GM19468 (cell line): Measurements from ENCODE around the gene AHCYL2.
"Not testable (repeated sequence)": the region's sequence is repeated elsewhere in the genome, so short reads cannot be mapped to it uniquely, and the experiment has no call there.

Experiments used
- ATAC-seq: cut with Tn5 transposase; IDR thresholded peaks from one replicate; pipeline ENCODE4 v1.9.1; 2021; ENCODE audit warnings: mild to moderate bottlenecking, moderate library complexity, moderate number of reproducible peaks; ENCODE audit not compliant: unreplicated experiment; ENCODE audit errors: extremely low read depth

The AHCYL2 gene

DNA sequence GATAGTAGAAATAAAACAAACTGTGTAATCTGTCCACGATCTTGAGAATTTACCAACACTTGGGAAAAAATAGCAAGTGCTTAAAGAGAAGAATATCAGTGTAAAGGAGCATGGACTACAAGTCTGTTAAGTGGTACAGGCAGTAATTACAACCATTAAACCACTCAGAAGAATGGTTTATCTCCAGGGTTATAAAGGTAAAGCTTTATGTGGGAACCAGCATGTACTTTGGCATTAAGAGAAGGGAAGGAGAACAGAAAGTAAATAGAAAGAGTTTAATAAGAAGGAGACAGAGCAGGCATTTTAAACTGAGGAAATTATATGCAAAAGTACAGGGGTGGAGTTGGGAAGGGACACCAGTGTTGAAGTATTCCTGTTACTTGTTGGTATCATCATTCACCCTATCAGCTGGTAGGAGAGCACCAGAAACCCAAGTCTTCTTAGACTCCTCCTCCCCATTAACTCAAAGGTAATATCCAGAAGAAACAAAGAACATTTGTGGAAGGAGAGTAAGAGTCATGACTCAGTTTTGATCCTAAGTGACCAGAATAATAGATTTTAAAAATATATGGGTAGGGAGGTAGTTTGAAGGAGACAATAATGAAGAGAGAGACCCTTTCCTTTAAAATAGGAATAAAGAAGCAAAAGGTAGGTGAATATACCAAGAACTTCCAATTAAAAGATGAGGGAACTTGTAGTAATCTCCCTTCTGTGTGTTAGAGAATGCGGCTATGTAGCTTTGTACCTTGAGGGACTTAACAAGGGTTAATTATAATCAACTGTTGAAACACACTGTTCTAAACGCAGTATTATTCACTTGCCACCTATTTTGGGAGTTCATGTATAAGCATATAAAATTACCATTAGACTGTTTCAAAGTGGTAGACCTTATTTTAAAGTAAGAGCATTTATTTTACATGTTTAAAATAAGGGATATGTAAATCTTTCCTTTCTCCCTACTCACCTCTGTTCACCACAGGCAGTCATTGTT lies 117.3 kb downstream of the AHCYL2 start:
- no peak for ATAC-seq

DNA sequence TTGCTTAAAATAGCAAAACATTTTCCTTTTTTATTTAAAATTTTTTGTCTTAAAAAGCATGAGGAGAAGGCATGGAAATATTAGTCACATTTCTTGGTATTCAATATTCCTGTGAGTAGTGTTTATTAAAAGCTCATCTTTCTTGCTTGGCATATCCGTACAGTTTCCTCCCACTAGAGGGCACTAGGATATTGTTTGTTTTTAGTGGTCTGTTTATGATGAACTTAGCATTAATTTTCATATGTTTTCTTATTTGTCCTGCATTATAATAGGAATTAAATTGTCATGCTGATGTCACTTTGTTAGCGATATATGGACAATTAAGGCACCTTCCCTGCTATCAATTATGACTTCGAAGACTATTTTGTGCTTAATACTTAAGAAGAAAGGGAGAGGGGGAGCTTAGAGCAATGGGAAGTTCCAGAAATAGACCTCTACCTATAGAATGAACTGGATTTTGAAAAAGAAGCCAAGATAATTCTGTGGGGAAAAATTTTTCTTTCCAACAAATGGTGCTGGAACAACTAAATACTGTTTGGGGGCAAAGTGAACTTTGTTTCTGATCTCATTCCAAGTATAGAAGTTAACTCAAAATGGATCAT lies 118.4 kb downstream of the AHCYL2 start:
- no peak for ATAC-seq

DNA sequence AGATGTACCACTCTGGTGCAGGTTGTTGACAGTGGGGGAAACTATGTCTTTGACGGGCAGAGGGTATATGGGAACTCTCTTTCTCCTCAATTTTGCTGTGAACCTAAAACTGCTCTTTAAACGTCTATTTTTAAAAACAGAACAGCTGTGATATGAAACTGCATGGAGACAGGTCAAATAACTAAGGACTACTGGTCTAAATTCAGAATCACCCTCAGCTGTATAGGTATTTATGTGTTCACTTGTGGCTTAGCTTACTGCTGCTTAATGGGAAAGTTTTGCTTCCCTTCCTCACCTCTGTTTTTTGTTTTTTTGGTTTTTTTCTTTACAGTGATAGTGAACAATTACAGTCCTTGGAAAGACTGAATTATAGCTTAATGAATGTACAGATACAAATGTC lies 122.5 kb downstream of the AHCYL2 start:
- ATAC-seq: no peak

DNA sequence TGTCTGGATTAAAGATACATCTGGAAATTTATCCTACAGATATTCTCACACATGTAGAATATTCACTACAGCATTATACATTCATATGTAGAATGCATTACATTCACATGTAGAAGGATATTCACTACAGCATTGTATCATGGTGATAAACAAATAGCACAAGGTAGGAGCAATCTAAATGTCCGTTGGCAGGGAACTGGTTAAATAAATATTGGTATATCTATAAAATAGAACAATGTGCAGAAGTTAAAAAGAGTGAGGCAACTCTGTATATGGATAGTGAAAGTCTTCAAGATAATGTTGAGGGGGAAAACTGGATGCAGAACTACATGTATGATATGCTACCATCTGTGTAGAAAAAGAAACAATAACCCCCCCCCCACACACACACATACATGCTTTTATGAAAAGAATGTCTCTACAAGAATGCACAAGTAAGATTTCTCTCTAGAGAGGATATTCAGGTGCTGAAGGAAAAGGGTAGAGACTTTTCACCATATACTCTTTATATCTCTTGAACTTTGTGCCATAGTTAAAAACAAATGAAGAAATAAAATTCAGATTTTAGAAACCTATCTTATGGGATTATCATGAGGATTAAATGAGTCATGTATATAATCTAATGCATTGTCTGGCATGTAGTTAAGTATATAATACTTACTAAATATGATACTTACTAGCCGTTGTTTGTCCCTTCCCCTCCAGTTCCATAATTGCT lies 123.4 kb downstream of the AHCYL2 start:
- no peak for ATAC-seq

DNA sequence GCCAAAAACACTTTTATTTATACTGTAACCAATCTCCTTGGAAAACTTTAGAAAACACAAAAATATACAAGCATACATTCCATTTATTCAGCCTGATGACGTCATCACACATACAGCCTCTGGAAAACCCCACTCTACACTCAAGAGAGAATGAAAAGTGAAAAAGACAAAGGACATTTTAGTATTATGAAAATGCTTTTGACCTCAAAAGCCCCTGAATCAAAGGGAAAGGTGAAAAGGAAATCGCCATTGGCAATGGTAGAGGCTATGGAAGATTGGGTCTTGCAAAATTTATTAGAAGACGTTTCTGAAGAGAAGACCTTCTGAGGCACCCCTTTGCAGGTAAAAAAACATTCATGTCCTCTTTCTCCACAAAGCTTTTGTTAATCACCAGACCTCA lies 126.5 kb downstream of the AHCYL2 start:
- ATAC-seq: no peak

DNA sequence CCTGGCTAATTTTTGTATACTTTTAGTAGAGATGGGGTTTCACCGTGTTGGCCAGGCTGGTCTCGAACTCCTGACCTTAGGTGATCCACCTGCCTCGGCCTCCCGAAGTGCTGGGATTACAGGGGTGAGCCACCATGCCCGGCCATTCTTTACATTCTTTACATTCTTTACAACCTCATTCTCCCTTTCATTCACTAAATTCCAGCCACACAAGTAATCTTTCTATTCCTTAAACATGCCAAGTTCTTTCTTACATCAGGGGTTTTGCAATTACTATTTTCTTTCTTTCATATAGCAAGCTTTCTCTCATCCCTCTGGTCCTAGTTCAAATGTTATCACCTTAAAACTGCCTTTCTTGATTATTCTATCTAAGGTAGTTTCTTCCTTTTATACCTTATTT lies 128.3 kb downstream of the AHCYL2 start:
- not testable (repeated sequence) for ATAC-seq

DNA sequence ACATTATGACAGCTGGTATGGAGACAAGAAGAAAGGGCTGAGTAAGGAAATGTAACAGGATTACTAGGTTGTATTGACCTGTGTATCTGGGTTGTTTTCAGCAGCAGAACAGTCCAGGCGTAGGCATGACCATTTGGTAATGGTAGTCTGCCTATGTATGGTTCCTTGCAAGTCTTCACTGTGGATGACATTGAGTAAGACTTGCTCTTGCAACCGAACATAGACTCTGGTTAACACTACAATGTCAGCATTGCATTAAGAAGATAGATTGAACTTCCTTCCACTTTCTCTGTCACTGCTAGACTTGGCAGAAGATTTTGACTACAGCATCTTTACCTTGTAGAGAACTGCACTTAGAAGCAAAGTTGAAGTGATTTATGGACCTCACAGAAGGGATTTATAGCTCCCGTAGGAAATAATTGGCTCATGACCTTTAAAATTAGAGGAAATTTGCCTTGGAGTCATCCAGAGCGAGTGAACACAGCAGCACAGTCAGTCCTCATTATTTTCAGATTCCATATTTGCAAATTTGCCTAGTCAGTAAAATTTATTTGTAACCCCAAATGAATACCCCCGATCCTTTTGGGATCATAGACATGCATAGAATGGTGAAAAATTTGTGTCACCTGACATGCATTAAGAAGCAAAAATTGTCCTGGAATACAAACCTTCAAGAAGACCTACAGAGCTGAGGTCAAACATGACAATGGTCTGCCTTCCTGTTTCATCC lies 129.8 kb downstream of the AHCYL2 start:
- no peak for ATAC-seq

DNA sequence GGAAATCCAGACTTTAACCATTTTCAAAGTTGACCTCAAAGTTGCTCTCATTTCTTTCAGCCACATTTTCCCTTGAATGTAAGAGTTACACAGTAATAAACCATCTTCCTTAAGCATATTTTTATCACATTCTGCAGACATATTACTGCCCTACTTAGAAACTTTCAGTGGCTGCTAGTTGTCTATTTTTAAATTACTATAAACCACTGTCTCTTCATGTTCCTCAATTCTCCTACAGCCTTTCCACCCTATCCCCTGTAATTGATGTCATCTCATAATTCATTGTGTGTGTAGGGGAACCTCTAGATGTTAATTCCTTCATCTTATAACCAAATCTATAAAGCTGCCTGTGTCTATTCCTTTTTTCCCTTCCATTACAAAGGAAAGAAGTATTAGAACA lies 131.3 kb downstream of the AHCYL2 start:
- no peak for ATAC-seq

DNA sequence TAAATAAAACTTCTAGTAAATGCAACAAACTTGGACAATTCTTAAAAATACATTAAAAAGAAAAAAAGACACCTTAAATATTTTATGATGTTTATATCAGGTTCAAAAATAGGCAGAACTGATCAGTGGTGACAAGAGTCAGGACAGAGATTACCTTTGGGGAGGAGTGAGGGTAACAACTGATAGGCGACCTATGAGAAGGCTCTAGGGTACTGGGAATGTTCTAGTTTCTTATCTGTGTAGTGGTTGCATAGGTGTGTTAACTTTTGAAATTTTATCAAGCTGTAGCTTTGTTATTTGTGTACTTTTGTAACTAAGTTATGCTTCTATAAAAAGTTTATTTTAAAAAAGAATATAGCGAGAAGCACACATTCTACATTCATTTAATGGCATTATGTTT lies 134.3 kb downstream of the AHCYL2 start:
- ATAC-seq: no peak

DNA sequence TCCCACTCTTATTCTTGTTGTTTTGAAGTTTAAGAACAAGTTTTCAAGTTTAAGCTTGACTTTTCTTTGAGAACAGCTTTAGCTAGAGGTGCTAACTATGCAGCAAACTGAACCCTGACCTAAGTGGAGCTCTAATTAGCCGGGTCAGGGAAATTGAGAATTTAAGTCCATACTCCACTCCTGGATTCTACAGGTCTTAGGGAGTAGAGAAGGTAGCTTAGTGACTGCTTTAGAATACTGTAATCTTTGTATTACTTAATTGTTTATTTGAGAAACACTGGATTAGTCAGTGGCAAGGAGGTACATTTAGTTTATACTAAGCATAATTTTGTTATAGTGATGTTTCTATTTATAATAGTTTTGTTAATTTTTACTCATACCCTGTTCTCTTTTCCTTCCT lies 134.8 kb downstream of the AHCYL2 start:
- no peak for ATAC-seq

DNA sequence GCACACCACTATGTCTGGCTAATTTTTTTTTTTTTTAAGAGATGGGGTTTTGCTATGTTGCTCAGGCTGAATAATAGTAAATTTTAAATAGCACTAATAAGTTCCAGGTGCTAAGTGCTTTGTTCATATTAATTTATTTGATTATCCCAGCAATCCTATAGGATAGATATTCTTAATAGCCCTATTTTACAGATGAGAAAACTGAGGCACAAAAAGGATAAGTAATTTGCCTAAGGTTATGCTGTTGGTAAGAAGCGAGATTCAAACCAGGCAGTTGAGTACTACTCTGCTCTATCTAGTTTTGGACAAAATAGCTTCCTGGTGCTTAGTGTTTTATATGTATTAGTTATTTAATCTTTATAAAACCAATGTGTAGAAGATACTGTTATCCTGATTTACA lies 136.9 kb downstream of the AHCYL2 start:
- ATAC-seq: no peak

DNA sequence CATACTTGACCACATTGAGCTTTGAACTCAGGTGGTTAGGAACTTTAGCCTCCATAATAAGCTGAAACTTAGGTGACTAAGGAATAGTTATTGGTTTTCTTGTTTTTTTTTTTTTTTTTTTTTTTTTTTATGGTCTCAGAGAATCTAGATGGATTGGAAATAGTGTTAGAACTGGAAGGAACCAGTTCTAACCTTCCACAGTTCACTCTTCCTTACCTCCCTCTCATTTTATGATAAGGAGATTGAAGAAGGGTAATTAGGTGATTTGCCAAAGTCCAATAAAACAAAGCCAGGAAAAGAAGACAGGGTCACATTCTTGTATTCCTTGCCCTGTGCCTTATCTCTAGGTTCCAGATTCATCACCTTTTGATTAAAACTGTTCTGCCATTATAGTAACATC lies 137.7 kb downstream of the AHCYL2 start:
- no peak for ATAC-seq

DNA sequence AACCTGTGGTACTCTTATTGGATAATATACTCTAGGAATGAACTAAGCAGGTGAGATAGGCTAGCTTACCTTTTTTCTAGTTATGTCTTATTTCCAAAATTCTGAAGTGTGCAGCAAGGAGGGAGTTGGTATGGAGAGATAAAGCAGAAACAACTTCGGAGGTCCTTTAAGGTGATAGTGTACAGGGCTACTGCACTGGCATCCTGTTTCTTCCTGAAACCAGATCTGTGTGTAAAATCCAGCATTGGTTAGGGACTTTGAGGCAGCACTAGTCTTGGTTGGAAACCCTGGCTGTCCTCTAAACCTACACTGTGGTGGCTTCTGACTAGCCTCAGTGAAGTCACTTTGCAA lies 142.5 kb downstream of the AHCYL2 start:
- ATAC-seq: no peak

DNA sequence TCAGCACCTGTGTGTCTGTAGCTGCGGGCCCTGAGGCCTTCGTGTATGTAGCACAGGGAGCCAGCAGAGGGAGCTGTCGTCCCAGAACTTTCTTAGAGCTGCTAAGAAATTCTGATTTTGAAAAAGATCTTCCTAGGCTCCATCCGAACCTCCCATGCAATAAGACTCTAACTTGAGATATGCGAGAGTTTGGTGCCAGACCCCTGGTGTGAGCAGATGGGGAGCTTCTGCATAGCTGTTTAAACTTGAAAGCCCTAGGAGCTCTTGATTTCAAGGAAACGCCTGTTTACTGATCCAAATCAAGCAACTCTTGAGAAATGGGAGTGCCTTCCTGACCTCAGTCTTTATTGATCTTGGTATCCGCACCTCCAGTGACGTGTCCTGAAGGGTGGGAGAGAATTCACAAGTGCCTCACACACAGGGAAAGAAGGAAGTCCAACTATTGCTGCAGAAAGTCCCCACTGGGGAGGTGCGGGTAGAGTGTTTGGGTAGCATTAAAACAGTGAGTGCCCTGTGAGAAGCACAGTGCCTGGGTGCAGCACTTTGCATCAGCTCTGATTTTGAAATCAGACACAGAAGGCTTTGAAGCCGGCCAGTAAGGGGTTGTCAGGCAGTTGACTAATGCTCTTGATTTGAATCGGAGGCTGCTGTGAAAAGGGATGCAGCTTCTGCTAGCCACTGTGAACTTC lies 143.0 kb downstream of the AHCYL2 start:
- ATAC-seq: peak; percentile 36

DNA sequence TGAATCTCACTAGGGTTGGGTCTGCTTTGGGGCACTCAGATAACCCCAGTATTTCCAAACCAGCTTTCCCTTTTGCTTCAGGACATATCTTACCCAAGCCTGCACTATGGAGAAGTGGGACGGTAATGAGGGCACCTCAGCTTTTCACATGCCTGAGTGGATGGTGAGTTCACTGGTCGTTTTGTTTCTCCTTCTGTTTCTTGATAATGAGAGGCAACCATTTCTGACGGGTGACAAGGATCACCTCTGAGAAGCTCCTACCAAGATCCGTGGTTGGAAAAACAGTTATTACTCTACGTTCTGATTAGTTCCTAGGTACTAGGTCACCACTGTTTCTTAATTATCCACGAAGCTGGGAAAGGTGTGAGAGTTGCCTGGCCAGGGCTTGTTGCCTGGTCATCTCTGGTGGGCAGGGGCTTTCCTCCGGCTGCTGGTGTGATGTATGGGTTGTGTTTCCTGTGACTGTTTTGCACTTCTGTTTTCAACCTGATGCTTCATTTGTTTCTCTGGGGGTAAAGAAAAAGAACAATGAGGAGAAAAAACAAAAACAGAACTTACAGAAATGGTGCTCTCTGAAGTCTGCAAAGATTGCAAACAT lies 143.7 kb downstream of the AHCYL2 start:
- no peak for ATAC-seq

DNA sequence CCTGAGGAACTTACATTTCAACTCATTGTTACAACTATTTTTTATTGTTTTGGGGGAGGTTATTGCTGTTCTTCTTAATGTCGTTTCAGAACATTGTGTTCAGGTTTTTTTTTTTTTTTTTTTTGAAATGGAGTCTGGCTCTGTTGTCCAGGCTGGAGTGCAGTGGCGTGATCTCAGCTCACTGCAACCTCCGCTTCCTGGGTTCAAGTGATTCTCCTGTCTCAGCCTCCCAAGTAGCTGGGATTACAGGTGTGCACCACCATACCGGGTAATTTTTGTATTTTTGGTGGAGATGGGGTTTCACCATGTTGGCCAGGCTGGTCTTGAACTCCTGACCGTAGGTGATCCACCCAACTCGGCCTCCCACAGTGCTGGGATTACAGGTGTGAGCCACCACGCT lies 144.6 kb downstream of the AHCYL2 start:
- ATAC-seq: not testable (repeated sequence)

DNA sequence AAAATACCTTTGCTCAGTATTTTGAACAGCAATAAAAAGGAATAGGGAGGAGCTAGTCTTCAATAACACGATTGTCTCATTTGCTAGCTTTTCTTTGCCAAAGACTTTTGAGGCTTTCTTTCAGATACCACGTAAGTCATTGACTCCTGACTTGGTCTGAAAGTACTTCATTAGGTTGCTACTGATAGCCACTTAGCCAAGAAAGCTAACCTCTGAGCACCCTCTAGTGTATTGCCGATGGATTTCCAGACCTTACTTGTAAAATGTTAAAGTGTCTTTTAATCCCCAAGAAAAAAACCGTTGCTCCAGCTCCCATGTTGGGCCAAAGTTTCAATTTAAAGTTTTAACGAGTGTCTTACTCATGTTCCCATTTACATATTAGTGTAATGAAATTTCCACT lies 146.0 kb downstream of the AHCYL2 start:
- ATAC-seq: no peak

DNA sequence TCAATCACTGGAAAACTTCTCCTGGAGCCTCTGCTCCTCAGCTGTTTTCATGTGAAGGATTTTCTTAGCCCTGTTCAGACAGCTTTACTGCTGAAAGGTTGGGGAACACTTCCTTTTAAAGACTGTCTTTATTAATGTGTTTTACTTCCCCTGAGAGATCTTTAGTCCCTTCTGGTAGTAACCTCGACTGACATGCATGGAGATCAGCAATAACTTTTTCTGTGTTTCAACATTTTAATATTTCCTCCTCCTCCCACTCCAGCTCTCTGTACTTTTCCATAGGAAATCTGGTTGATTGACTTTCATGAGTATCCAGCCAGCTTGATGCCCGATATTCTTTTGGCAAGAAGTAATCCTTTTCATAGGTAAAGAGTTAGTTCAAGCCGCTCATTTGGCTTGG lies 146.7 kb downstream of the AHCYL2 start:
- ATAC-seq: no peak

DNA sequence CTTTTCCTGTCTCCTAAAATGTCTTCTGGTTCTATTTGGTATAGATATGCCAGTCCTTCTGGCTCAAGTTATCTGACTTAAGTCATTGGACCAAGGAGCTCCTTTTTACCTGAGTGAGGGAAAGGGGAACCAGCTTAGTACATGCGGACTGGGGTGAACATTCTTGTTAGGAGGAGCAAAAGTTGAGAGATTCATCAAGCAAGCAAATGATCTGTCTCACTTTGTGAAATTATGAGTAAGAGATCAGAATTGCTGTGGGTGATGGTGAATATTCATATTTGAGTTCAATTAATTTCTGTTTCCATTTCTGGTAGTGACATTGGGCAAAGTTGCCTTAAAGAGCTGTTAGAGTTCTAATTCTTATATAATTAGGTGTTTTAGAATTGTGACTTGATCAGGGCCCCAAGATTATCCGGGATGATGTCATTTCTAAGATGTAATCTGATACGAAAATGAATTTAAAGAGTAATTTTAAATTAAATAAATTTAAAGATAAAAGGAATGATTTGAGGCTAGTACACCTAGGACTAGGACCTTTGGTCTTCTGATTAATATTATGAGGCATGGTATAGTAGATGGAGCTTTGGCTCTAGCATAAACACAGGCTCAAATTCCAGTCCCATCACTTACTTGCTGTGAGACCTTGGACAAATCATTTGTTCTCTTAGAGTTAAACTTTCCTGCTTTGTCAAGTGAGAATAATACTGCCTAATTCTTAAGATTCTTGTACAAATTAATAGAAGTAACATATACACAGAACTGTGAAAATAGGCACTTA lies 149.0 kb downstream of the AHCYL2 start:
- ATAC-seq: no peak
